ENCODE measurements around the gene HOMER3.

DNA sequence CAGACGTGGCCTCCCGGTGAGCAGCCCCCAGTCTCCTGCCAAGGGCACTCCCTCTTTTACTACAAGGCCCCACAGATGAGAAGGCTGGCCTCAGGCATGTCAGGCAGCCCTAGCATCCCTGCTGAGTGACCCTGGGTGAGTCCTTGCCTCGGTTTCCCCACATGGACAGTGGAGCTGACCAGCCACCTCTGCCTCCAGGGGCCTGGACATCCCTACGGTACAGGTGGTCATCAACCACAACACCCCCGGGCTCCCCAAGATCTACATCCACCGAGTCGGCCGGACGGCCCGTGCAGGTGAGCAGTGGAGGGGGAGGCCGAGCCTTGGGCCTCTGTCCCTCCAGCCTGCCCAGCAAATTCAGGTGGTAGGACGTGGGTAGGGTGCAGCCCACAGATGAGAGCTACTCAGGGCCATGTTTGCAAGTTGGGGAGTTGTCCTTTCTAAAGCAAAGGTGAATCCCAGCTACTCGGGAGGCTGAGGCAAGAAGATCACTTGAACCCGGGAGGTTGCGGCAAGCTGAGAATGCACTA, 16.3 kb downstream of the HOMER3 start:
- no peak for TF ChIP-seq POLR2A (IDR thresholded peaks at IDR 0.05)
- TF ChIP-seq, protein P1, sequence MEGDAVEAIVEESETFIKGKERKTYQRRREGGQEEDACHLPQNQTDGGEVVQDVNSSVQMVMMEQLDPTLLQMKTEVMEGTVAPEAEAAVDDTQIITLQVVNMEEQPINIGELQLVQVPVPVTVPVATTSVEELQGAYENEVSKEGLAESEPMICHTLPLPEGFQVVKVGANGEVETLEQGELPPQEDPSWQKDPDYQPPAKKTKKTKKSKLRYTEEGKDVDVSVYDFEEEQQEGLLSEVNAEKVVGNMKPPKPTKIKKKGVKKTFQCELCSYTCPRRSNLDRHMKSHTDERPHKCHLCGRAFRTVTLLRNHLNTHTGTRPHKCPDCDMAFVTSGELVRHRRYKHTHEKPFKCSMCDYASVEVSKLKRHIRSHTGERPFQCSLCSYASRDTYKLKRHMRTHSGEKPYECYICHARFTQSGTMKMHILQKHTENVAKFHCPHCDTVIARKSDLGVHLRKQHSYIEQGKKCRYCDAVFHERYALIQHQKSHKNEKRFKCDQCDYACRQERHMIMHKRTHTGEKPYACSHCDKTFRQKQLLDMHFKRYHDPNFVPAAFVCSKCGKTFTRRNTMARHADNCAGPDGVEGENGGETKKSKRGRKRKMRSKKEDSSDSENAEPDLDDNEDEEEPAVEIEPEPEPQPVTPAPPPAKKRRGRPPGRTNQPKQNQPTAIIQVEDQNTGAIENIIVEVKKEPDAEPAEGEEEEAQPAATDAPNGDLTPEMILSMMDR (IDR thresholded peaks at IDR 0.05) = no peak

Data from breast epithelium (tissue), 3 donors.